Measurements from ENCODE around the gene MCIDAS. TPM values are rescaled to one million over a fixed set of nuclear protein-coding genes. Genes with fewer than 3 reads are reported as not detected.

Gene MCIDAS
- total and polyA plus RNA-seq, 2 of the 13 experiments (the other 11 are each of a cell fraction or from before 2014, with no cell fraction given), result not detected

DNA sequence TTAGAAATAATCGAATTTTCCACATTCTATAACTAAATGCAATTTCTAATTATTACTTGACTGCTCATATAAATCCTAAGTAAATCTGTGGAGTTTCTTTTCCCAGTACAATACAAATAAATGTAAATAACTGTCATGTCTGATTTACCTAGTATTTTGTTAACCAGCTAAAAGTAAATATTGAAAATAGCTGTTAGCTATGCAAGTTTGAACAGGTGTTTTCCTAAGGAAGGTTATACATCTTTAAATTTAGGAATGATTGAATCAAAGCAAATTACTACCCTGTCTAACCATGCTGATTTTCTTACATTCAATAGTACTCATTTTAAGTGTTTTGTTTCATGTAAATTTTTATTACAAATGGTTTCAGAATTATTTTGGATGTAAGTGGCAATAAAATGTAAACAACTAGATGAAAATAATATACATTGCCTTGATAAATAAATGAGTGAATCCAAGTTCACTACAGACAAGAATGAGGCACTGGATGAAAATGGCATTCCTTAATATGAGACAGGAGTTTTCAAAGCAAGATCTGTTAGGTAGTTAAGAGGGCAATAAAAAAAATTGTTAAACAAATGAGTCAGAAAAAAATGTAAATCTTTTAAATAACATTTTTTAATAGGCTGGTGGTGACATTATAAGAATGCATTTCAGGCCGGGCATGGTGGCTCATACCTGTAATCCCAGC lies 15.8 kb downstream of the MCIDAS start (continued):
- TF ChIP-seq SPEN (CRISPR knock-in tag; IDR thresholded peaks at IDR 0.05; ENCODE audit: low read depth) (no peak), ZHX2 (IDR thresholded peaks at IDR 0.05; ENCODE audit: low read depth) (no peak), ZHX2 (CRISPR knock-in tag; IDR thresholded peaks at IDR 0.05; ENCODE audit: borderline replicate concordance) (no peak)

DNA sequence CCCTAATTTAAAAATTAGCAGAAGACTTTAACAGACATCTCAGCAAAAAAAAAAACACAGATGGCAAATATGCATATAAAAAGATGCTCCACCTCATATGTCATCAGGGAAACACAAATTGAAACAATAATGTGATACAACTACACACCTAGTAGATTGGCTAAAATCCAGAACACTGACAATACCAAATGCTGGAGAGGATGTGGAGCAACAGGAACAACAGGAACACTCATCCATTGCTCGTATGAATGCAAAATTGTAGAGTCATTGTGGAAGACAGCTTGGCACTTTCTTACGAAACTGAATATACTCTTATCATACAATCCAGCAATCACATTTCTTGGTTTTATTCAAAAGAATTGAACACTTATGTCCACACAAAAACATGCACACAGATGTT lies 22.1 kb downstream of the MCIDAS start:
- in situ Hi-C loops (cut with HindIII; ENCODE audit: extremely low pct_ligation_motif_present, low pct_unique_long_range_greater_than_20kb), result no loop called here
- POLR2A ChIA-PET, result no interaction called here
- TF ChIP-seq, protein P1, sequence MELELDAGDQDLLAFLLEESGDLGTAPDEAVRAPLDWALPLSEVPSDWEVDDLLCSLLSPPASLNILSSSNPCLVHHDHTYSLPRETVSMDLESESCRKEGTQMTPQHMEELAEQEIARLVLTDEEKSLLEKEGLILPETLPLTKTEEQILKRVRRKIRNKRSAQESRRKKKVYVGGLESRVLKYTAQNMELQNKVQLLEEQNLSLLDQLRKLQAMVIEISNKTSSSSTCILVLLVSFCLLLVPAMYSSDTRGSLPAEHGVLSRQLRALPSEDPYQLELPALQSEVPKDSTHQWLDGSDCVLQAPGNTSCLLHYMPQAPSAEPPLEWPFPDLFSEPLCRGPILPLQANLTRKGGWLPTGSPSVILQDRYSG (CRISPR knock-in tag; IDR thresholded peaks at IDR 0.05), result no peak
- TF ChIP-seq ZNF7 (CRISPR knock-in tag; IDR thresholded peaks at IDR 0.05), result 0 out of 2 replicates have a peak, but pooled peaks have one; percentile 34
- TF ChIP-seq, protein P2, sequence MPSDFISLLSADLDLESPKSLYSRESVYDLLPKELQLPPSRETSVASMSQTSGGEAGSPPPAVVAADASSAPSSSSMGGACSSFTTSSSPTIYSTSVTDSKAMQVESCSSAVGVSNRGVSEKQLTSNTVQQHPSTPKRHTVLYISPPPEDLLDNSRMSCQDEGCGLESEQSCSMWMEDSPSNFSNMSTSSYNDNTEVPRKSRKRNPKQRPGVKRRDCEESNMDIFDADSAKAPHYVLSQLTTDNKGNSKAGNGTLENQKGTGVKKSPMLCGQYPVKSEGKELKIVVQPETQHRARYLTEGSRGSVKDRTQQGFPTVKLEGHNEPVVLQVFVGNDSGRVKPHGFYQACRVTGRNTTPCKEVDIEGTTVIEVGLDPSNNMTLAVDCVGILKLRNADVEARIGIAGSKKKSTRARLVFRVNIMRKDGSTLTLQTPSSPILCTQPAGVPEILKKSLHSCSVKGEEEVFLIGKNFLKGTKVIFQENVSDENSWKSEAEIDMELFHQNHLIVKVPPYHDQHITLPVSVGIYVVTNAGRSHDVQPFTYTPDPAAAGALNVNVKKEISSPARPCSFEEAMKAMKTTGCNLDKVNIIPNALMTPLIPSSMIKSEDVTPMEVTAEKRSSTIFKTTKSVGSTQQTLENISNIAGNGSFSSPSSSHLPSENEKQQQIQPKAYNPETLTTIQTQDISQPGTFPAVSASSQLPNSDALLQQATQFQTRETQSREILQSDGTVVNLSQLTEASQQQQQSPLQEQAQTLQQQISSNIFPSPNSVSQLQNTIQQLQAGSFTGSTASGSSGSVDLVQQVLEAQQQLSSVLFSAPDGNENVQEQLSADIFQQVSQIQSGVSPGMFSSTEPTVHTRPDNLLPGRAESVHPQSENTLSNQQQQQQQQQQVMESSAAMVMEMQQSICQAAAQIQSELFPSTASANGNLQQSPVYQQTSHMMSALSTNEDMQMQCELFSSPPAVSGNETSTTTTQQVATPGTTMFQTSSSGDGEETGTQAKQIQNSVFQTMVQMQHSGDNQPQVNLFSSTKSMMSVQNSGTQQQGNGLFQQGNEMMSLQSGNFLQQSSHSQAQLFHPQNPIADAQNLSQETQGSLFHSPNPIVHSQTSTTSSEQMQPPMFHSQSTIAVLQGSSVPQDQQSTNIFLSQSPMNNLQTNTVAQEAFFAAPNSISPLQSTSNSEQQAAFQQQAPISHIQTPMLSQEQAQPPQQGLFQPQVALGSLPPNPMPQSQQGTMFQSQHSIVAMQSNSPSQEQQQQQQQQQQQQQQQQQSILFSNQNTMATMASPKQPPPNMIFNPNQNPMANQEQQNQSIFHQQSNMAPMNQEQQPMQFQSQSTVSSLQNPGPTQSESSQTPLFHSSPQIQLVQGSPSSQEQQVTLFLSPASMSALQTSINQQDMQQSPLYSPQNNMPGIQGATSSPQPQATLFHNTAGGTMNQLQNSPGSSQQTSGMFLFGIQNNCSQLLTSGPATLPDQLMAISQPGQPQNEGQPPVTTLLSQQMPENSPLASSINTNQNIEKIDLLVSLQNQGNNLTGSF (CRISPR knock-in tag; IDR thresholded peaks at IDR 0.05), result no peak
- no peak for TF ChIP-seq HMG20B (CRISPR knock-in tag; conservative IDR thresholded peaks at IDR 0.05)
- TF ChIP-seq CEBPB (IDR thresholded peaks at IDR 0.05; ENCODE audit: borderline replicate concordance, low read depth, low read length), result no peak
- ATAC-seq, result no peak
- CTCF ChIA-PET (ENCODE audit: low intra/inter-chr PET ratio, low total read pairs), result no interaction called here
- no peak overlapping the region for H2AFZ ChIP-seq (ENCODE audit: low read length)
- intact Hi-C loops (cut with micrococcal nuclease; ENCODE audit: unreplicated experiment), result no loop called here
- no peak overlapping the region for H3K4me2 ChIP-seq (ENCODE audit: low read depth, low read length)
- H3K27me3 ChIP-seq (ENCODE audit: control insufficient read depth in 1 of 2, insufficient read depth in 2 of 2, low read length in 2 of 2), result peaks cover 0 to 6% of the 10 kb centered on the region in 2 experiments; a peak in 1 of 5 replicates
- H3K4me3 ChIP-seq (replicated peaks in 1 of 3; ENCODE audit: insufficient read depth in 1 of 3, low read depth in 2 of 3, low read length in 3 of 3), result no peak overlapping the region
- H3K79me2 ChIP-seq (ENCODE audit: insufficient read depth, low read length), result no peaks in the 10 kb centered on the region
- no peaks in the 10 kb centered on the region for H3K4me1 ChIP-seq (ENCODE audit: insufficient read depth, low read length)
- DNase-seq (ENCODE audit: low spot score), result no peak
- WGBS (ENCODE audit: low lambda C conversion rate), result 40% methylated on average over 2 of the region's 2 CpGs
- H3K27ac ChIP-seq (ENCODE audit: extremely low read length, insufficient read depth, low read length), result no peak overlapping the region
- no peaks in the 10 kb centered on the region for H4K20me1 ChIP-seq (ENCODE audit: insufficient read depth, low read length)
- no peak overlapping the region for H3K9ac ChIP-seq (ENCODE audit: insufficient read depth, low read depth, low read length)
- FAIRE-seq, result no peak
- no TSS peak for BruUV-seq (replicated peaks)
- no peaks in the 10 kb centered on the region for H3K9me3 ChIP-seq (ENCODE audit: low read length)
- H3K36me3 ChIP-seq (replicated peaks in 1 of 2; ENCODE audit: control insufficient read depth in 1 of 2, insufficient read depth in 2 of 2, low read length in 2 of 2), result no peaks in the 10 kb centered on the region
